Osteocyte (in vitro differentiated cells): ENCODE data around the gene SPATA22. TPM values are rescaled to one million over a fixed set of nuclear protein-coding genes. Genes with fewer than 3 reads are reported as not detected.
"Not testable (repeated sequence)": the region's sequence is repeated elsewhere in the genome, so short reads cannot be mapped to it uniquely, and the experiment has no call there.

Experiments used
- DNase-seq: peaks from one replicate; pipeline ENCODE4 v3.0.0; 2021; ENCODE audit warnings: mixed read lengths; ENCODE audit not compliant: unreplicated experiment; ENCODE audit errors: extremely low spot score
- H3K27ac Mint-ChIP-seq: one replicate; pipeline ENCODE4 v1.8.0; 2021; ENCODE audit warnings: mild to moderate bottlenecking, mixed read lengths; ENCODE audit not compliant: unreplicated experiment
- H3K27me3 Mint-ChIP-seq: one replicate; pipeline ENCODE4 v1.8.0; 2021; ENCODE audit warnings: mixed read lengths; ENCODE audit not compliant: unreplicated experiment
- H3K36me3 Mint-ChIP-seq: one replicate; pipeline ENCODE4 v1.8.0; 2021; ENCODE audit warnings: mixed read lengths; ENCODE audit not compliant: unreplicated experiment
- H3K4me1 Mint-ChIP-seq: one replicate; pipeline ENCODE4 v1.8.0; 2021; ENCODE audit warnings: mixed read lengths; ENCODE audit not compliant: unreplicated experiment
- H3K4me3 Mint-ChIP-seq: one replicate; pipeline ENCODE4 v1.8.0; 2021; ENCODE audit warnings: mild to moderate bottlenecking, moderate library complexity, mixed read lengths; ENCODE audit not compliant: unreplicated experiment
- H3K9me3 Mint-ChIP-seq: one replicate; pipeline ENCODE4 v1.8.0; 2021; ENCODE audit warnings: mixed read lengths; ENCODE audit not compliant: unreplicated experiment
- CTCF ChIP-seq: fragments of 200-600 bp; sonication (generic); IDR thresholded peaks from 2 replicates; pipeline ENCODE4 v1.5.0; 2021; ENCODE audit warnings: antibody characterized with exemption, mild to moderate bottlenecking, moderate library complexity
- total RNA-seq: library from RNA; stranded (reverse); gene quantifications from 2 replicates; pipeline ENCODE4 v1.2.1, GENCODE V29; 2021

Gene SPATA22
- total RNA-seq, 1 donor from 2014 or later, result not detected

- no peak overlapping the region for H3K27ac Mint-ChIP-seq
- H3K4me1 Mint-ChIP-seq, result no peaks in the 10 kb centered on the region
- no peaks in the 10 kb centered on the region for H3K27me3 Mint-ChIP-seq
- H3K4me3 Mint-ChIP-seq, result no peak overlapping the region
- TF ChIP-seq CTCF, result no peak
- DNase-seq, result no peak
- no peaks in the 10 kb centered on the region for H3K9me3 Mint-ChIP-seq
- no peaks in the 10 kb centered on the region for H3K36me3 Mint-ChIP-seq
Measured at GRCh38 chr17:3474212-3474611, 2.6 kb upstream of the SPATA22 start.

DNA sequence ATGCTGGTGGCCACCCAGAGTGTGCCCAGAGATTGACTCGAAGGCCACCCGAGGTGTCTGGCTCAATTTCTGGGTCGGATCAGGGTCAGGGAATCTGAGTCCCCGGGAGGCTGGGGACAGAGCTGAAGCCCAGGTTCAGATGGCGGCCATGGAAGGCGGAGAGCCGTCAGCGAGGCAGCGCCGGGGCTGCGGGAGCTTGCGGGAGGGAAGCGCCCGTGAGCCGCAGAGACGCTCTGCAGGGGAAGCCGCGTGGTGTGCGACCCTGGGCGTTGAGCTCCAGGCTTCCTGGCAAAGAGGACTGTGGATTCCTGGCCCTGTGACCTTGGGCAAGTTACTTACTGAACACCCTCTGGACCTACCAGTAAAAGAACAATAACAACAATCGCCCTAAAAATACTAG is 518 bp upstream of the SPATA22 start:
- no peaks in the 10 kb centered on the region for H3K4me1 Mint-ChIP-seq
- TF ChIP-seq CTCF, result no peak
- DNase-seq, result no peak
- peaks cover 2% of the 10 kb centered on the region for H3K27me3 Mint-ChIP-seq
- no peaks in the 10 kb centered on the region for H3K36me3 Mint-ChIP-seq
- H3K27ac Mint-ChIP-seq, result no peak overlapping the region
- H3K4me3 Mint-ChIP-seq, result no peak overlapping the region
- no peaks in the 10 kb centered on the region for H3K9me3 Mint-ChIP-seq

DNA sequence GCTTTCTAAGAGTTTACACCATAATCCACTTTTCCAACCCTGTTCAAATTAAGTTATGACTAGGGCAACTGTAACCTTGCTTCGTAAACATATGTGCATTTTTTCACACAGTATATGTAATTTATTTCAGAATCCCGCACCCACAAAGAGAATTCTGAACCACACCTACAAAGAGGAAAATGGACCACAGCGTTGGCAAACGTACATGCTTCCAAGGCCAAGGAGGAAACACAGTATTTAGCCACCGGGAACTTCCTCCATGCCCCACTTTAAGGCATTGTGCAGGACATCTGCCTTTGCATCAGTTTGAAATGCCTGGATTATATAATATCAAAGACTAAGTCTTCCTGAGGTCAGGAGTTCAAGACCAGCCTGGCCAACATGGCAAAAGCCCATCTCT is 2.1 kb downstream of the SPATA22 start:
- no peaks in the 10 kb centered on the region for H3K4me1 Mint-ChIP-seq
- H3K27ac Mint-ChIP-seq, result no peak overlapping the region
- DNase-seq, result no peak
- peaks cover 2% of the 10 kb centered on the region for H3K27me3 Mint-ChIP-seq
- H3K9me3 Mint-ChIP-seq, result no peaks in the 10 kb centered on the region
- H3K36me3 Mint-ChIP-seq, result no peaks in the 10 kb centered on the region
- TF ChIP-seq CTCF, result no peak
- H3K4me3 Mint-ChIP-seq, result no peak overlapping the region

DNA sequence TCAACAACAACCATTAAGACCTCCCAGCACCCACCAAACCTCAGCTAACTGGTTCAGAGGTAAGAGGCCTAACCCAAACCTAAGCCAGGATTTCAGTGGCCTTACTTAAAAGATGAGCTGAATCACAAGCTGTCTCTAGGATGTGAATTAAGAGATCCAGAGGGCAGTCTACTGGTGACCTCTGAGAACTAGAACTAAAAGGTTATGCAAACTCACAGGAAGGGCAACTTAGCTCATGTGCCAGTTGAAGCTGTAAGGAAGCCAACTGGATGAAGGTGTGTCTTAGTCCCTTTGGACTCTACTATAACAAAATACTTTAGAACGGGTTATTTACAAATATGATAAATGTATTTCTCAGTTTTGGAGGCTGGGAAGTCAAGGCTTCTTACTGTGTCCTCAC is 5.3 kb downstream of the SPATA22 start:
- H3K9me3 Mint-ChIP-seq, H3K27ac Mint-ChIP-seq, H3K27me3 Mint-ChIP-seq, DNase-seq, H3K4me3 Mint-ChIP-seq, H3K36me3 Mint-ChIP-seq, H3K4me1 Mint-ChIP-seq: not testable (repeated sequence)

DNA sequence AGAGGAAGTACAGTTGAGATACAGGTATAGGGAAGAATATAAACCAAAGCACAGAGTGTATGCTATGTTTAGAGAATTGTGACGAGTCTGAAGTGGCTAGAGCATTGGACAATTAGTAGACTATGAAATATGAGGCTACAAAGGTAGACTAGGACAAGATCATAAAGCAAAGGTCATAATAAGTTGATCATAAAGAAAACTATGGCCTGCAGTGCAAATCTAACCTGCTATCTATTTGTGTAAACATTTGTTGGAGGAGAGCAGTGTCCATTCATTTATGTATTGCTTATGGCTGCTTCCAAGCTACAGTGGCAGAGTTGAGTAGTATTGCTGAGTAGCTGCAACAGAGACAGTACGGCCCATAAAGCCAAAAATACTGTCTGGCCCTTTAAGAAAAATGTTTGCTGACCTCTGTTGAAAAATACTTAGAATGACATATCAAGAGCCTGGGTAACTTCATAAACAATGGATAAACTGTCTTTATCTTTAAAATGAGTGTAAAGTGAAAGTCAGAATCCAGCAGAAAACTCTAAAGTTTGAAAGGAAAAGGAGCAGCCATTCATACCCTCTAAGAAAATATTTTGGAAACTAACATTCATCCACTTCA is 23.5 kb downstream of the SPATA22 start:
- Mint-ChIP-seq H3K36me3 (no peaks in the 10 kb centered on the region), H3K27ac (no peak overlapping the region), H3K4me3 (no peak overlapping the region), H3K4me1 (no peaks in the 10 kb centered on the region), H3K27me3 (peaks cover 4% of the 10 kb centered on the region), H3K9me3 (no peaks in the 10 kb centered on the region)
- no peak for TF ChIP-seq CTCF
- DNase-seq, result no peak

GRCh38 chr17:3447625-3448024 is 24.0 kb downstream of the SPATA22 start:
- no peak for TF ChIP-seq CTCF
- Mint-ChIP-seq H3K4me1 (no peaks in the 10 kb centered on the region), H3K27me3 (peaks cover 4% of the 10 kb centered on the region), H3K9me3 (no peaks in the 10 kb centered on the region), H3K4me3 (no peak overlapping the region), H3K27ac (no peak overlapping the region), H3K36me3 (no peaks in the 10 kb centered on the region)
- no peak for DNase-seq
